Measurements from ENCODE around the gene ARHGEF12.

Gene ARHGEF12

GRCh38 chr11:120521176-120521575 lies 185.0 kb downstream of the ARHGEF12 start:
- DNase-seq, result no peak

- DNase-seq, result no peak
Observed at GRCh38 chr11:120522021-120522420, 185.8 kb downstream of the ARHGEF12 start.

- DNase-seq, result no peak
Observed at GRCh38 chr11:120522736-120523135, 186.5 kb downstream of the ARHGEF12 start.

- DNase-seq, result no peak
Observed at GRCh38 chr11:120523196-120523595, 187.0 kb downstream of the ARHGEF12 start.

- DNase-seq, result no peak
Observed at GRCh38 chr11:120524536-120525085, 188.4 kb downstream of the ARHGEF12 start.

- no peak for DNase-seq
Observed at GRCh38 chr11:120525261-120526171, 189.3 kb downstream of the ARHGEF12 start.

- no peak for DNase-seq
Observed at GRCh38 chr11:120526241-120526640, 190.0 kb downstream of the ARHGEF12 start.

GRCh38 chr11:120527111-120527761 lies 191.0 kb downstream of the ARHGEF12 start:
- DNase-seq, result no peak

GRCh38 chr11:120528749-120529148 lies 192.5 kb downstream of the ARHGEF12 start:
- no peak for DNase-seq

GRCh38 chr11:120529214-120529613 lies 193.0 kb downstream of the ARHGEF12 start:
- no peak for DNase-seq

GRCh38 chr11:120529911-120530310 lies 193.7 kb downstream of the ARHGEF12 start:
- no peak for DNase-seq

- no peak for DNase-seq
Observed at GRCh38 chr11:120532082-120532831, 196.0 kb downstream of the ARHGEF12 start.

GRCh38 chr11:120532832-120533196 lies 196.6 kb downstream of the ARHGEF12 start:
- DNase-seq, result no peak

GRCh38 chr11:120536091-120536796 lies 200.0 kb downstream of the ARHGEF12 start:
- no peak for DNase-seq

GRCh38 chr11:120536797-120537169 lies 200.6 kb downstream of the ARHGEF12 start:
- no peak for DNase-seq

GRCh38 chr11:120537996-120538395 lies 201.8 kb downstream of the ARHGEF12 start:
- DNase-seq, result no peak

- DNase-seq, result no peak
Observed at GRCh38 chr11:120538707-120539106, 202.5 kb downstream of the ARHGEF12 start.

Data from T-helper 2 cell (primary cell).